ENCODE data around the gene TAS1R2.

GRCh38 chr1:18866846-18867245, 7.4 kb upstream of the TAS1R2 start:
- TF ChIP-seq SUZ12 (IDR thresholded peaks at IDR 0.05; ENCODE audit: extremely low read depth, insufficient read depth, insufficient read length) (no peak), ZNF274 (IDR thresholded peaks at IDR 0.05; ENCODE audit: low read depth, low read length) (no peak), YY1 (IDR thresholded peaks at IDR 0.05; ENCODE audit: insufficient read depth, insufficient read length) (no peak)
